ENCODE data around the gene MT1A. TPM values are rescaled to one million over a fixed set of nuclear protein-coding genes. Genes with fewer than 3 reads are reported as not detected.
"Not testable (repeated sequence)": the region's sequence is repeated elsewhere in the genome, so short reads cannot be mapped to it uniquely, and the experiment has no call there.

Gene MT1A
- total and polyA plus RNA-seq, 2 donors = 244 TPM; not detected in 1

DNA sequence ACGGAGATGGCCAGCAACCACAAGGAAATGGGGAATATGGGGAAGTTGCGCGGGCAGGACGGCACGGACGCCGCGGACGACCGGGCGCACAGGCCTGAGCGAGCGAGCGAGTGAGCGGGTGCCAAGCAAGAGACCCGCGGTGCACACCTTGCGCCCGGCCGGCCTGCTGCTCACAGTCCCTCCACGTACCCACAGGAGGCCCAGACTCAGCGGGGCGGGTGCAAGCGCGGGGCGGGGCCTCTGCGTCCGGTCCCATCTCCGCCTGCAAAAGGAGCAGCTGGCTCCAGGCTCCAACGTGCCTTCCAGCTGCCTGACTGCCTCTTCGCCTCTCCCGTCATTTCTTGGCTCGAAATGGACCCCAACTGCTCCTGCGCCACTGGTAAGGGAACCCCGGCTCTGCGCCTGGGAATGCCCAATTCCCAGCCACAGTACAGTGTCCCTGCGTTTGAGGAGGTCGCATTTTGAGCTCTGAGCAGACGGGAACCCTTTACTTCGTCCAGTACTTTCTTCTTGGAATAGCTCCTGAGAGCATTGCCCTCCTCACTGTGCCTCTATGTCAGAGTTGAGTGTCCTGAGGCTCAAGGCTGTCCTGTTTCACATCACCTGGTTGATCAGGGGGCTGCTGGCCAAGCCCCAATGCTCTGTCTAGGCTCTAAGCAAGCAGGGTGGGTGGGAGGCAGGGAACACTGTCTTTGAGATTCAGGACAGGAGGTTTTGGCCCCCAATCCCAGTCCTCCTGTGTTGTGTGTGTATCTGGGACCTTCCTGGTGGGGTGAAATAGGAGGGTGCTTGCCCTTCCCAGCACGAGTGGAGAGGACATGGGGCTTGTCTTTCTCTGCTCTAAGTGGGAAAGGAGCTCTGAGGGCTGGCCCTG, 21.0 kb upstream of the MT1A start:
- Histone ChIP-seq H3K36me3 (ENCODE audit: insufficient read depth) (no peaks in the 10 kb centered on the region), H3K27ac (ENCODE audit: low read depth) (peak overlapping the region; percentile 12), H3K4me1 (ENCODE audit: insufficient read depth) (no peaks in the 10 kb centered on the region), H3K4me3 (ENCODE audit: low read depth, low read length) (peak overlapping the region; percentile 22)
- 4% methylated on average over 41 of the region's 41 CpGs for WGBS
- no peak for DNase-seq (ENCODE audit: extremely low spot score)

DNA sequence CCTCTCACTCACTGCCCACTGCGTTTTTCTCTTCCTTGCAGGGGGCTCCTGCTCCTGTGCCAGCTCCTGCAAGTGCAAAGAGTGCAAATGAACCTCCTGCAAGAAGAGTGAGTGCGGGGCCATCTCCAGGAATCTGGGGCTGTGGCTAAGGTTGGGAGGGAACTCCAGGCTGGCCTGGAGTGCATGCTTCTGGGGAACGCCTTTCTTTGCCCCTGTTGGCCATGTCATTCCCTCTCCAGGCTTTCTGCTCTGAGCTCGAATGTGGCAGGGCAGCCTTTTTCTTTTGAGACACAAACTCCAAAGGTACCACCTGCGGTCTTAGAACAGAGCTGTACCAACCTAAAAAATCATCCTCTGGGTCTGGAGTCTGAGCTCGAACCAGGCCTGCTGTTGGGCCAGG, 20.3 kb upstream of the MT1A start:
- Histone ChIP-seq H3K4me3 (ENCODE audit: low read depth, low read length) (no peak overlapping the region), H3K27ac (ENCODE audit: low read depth) (no peak overlapping the region), H3K4me1 (ENCODE audit: insufficient read depth) (no peaks in the 10 kb centered on the region), H3K36me3 (ENCODE audit: insufficient read depth) (no peaks in the 10 kb centered on the region)
- DNase-seq (ENCODE audit: extremely low spot score) = no peak
- WGBS = 76% methylated on average over 6 of the region's 6 CpGs

DNA sequence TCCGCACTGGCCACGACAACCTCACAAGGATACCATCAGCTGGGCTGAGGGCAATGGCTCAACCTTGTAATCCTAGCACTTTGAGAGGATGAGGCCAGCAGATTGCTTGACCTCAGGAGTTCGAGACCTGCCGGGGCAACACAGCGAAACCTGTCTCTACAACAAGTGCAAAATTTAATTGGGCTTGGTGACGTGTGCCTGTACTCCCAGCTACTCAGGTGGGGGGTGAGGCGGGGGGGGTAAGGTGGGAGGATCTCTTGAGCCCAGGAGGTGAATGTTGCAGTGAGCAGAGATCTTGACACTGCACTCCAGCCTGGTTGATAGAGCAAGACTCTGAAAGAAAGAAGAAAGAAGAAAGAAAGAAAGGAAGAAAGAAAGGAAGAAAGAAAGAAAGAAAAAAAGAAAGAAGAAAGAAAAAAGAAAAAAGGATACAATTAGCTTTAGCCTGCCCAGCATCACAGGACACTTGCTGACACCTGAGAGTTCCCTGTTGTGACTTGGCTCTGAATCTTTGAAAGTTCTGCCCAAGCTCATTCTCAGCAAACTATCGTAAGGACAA, 18.0 kb upstream of the MT1A start:
- WGBS = 91% methylated on average over 8 of the region's 8 CpGs
- Histone ChIP-seq H3K27ac (ENCODE audit: low read depth) (no peak overlapping the region), H3K4me1 (ENCODE audit: insufficient read depth) (no peaks in the 10 kb centered on the region), H3K36me3 (ENCODE audit: insufficient read depth) (no peaks in the 10 kb centered on the region), H3K4me3 (ENCODE audit: low read depth, low read length) (no peak overlapping the region)
- no peak for DNase-seq (ENCODE audit: extremely low spot score)

DNA sequence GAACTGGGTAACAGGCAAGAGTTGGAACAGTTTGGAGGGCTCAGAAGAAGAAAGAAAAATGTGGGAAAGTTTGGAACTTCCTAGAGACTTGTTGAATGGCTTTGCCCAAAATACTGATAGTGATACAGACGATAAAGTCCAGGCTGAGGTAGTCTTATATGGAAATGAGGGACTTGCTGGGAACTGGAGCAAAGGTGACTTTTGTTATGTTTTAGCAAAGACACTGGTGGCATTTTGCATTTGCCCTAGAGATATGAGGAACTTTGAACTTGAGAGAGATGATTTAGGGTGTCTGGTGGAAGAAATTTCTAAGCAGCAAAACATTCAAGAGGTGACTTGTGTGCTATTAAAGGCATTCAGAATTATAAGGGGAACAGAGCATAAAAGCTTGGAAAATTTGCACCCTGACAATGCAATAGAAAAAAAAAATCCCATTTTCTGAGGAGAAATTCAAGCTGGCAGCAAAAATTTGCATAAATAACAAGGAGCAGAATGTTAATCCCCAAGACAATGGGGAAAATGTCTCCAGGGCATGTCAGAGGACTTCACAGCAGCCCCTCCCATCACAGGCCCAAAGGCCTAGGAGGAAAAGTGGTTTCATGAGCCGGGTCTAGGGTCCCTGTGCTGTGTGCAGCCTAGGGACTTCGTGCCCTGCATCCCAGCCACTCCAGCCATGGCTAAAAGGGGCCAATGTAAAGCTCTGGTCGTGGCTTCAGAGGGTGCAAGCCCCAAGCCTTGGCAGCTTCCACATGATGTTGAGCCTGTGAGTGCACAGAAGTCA, 16.6 kb upstream of the MT1A start:
- not testable (repeated sequence) for H3K36me3 ChIP-seq (ENCODE audit: insufficient read depth); H3K27ac ChIP-seq (ENCODE audit: low read depth); H3K4me1 ChIP-seq (ENCODE audit: insufficient read depth); H3K4me3 ChIP-seq (ENCODE audit: low read depth, low read length); DNase-seq (ENCODE audit: extremely low spot score)
- 72% methylated on average over 4 of the region's 4 CpGs for WGBS

- not testable (repeated sequence) for H3K36me3 ChIP-seq (ENCODE audit: insufficient read depth); H3K27ac ChIP-seq (ENCODE audit: low read depth); DNase-seq (ENCODE audit: extremely low spot score); H3K4me3 ChIP-seq (ENCODE audit: low read depth, low read length); H3K4me1 ChIP-seq (ENCODE audit: insufficient read depth)
- WGBS = 95% methylated on average over 5 of the region's 5 CpGs
Measured at GRCh38 chr16:56623184-56623583, 15.3 kb upstream of the MT1A start.

DNA sequence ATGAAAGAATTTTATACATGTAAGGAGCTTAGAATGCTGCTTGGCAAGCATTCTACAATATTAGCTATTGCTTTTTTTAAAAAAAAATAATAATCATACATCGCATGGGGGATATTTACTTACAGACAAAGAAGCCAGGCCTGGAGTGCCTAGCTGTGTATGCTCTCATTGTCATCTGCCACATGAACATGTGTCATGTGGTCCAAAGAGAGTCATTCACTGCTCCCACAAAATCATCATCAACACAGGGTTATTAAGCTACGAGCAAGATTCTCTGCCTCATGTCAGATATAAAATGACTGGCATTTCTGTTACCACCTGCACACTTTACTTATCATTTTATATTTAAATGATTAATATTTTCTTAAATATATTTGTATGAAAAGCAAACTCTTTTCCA, 14.8 kb upstream of the MT1A start:
- no peak overlapping the region for H3K27ac ChIP-seq (ENCODE audit: low read depth)
- no peak for DNase-seq (ENCODE audit: extremely low spot score)
- H3K4me3 ChIP-seq (ENCODE audit: low read depth, low read length) = no peak overlapping the region
- no peaks in the 10 kb centered on the region for H3K36me3 ChIP-seq (ENCODE audit: insufficient read depth)
- 97% methylated on average over 2 of the region's 2 CpGs for WGBS
- no peaks in the 10 kb centered on the region for H3K4me1 ChIP-seq (ENCODE audit: insufficient read depth)

- no peaks in the 10 kb centered on the region for H3K36me3 ChIP-seq (ENCODE audit: insufficient read depth)
- peak within 1 kb of the TSS; percentile 82 for H3K27ac ChIP-seq (ENCODE audit: low read depth)
- no peak for DNase-seq (ENCODE audit: extremely low spot score)
- peak within 1 kb of the TSS; percentile 46 for H3K4me3 ChIP-seq (ENCODE audit: low read depth, low read length)
- H3K4me1 ChIP-seq (ENCODE audit: insufficient read depth) = no peaks in the 10 kb centered on the region
- 3% methylated on average over 62 of the region's 62 CpGs for WGBS
Measured at GRCh38 chr16:56625140-56625942, 13.1 kb upstream of the MT1A start, which contains the start of gene MT1E. Gene MT1E (plus strand): TSS chr16:56625781. CDS start chr16:56625852, 71 bp downstream.

- DNase-seq (ENCODE audit: extremely low spot score) = no peak
- Histone ChIP-seq H3K27ac (ENCODE audit: low read depth) (peak overlapping the region; percentile 82), H3K4me1 (ENCODE audit: insufficient read depth) (no peaks in the 10 kb centered on the region), H3K4me3 (ENCODE audit: low read depth, low read length) (peak overlapping the region; percentile 46), H3K36me3 (ENCODE audit: insufficient read depth) (no peaks in the 10 kb centered on the region)
- 29% methylated on average over 16 of the region's 16 CpGs for WGBS
Measured at GRCh38 chr16:56625943-56626654, 12.4 kb upstream of the MT1A start.

- H3K27ac ChIP-seq (ENCODE audit: low read depth) = no peak overlapping the region
- no peaks in the 10 kb centered on the region for H3K4me1 ChIP-seq (ENCODE audit: insufficient read depth)
- WGBS = 61% methylated on average over 7 of the region's 7 CpGs
- H3K36me3 ChIP-seq (ENCODE audit: insufficient read depth) = no peaks in the 10 kb centered on the region
- no peak for DNase-seq (ENCODE audit: extremely low spot score)
- peak overlapping the region; percentile 46 for H3K4me3 ChIP-seq (ENCODE audit: low read depth, low read length)
Measured at GRCh38 chr16:56626685-56627084, 11.8 kb upstream of the MT1A start.

- no peak overlapping the region for H3K27ac ChIP-seq (ENCODE audit: low read depth)
- no peak overlapping the region for H3K4me3 ChIP-seq (ENCODE audit: low read depth, low read length)
- H3K36me3 ChIP-seq (ENCODE audit: insufficient read depth) = no peaks in the 10 kb centered on the region
- DNase-seq (ENCODE audit: extremely low spot score) = no peak
- WGBS = 71% methylated on average over 9 of the region's 9 CpGs
- no peaks in the 10 kb centered on the region for H3K4me1 ChIP-seq (ENCODE audit: insufficient read depth)
Measured at GRCh38 chr16:56628486-56629350, 9.7 kb upstream of the MT1A start.

DNA sequence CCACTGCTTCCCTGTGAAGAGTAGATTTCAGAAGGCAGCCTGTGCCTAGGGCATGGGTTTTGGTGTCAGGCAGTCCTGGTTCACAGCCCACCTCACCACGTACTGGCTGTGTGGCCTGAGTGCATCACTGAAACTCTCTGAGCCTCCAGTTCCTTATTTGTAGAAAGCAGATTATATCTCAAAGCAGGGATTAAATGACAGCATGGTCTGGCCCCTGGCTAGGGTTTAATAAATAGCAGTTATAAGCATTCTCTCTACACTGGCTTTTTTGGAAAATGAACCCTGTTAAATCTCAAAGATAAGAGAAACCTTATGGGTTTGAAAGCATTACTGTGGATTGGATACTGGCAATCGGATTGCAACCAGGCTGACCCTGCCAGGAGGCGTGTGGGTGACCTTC, 8.9 kb upstream of the MT1A start:
- Histone ChIP-seq H3K4me3 (ENCODE audit: low read depth, low read length) (no peak overlapping the region), H3K27ac (ENCODE audit: low read depth) (no peak overlapping the region), H3K36me3 (ENCODE audit: insufficient read depth) (no peaks in the 10 kb centered on the region), H3K4me1 (ENCODE audit: insufficient read depth) (no peaks in the 10 kb centered on the region)
- 71% methylated on average over 3 of the region's 3 CpGs for WGBS
- DNase-seq (ENCODE audit: extremely low spot score) = no peak

GRCh38 chr16:56630134-56630533, 8.3 kb upstream of the MT1A start:
- 81% methylated on average over 3 of the region's 3 CpGs for WGBS
- no peaks in the 10 kb centered on the region for H3K4me1 ChIP-seq (ENCODE audit: insufficient read depth)
- no peak overlapping the region for H3K4me3 ChIP-seq (ENCODE audit: low read depth, low read length)
- H3K27ac ChIP-seq (ENCODE audit: low read depth) = no peak overlapping the region
- no peak for DNase-seq (ENCODE audit: extremely low spot score)
- no peaks in the 10 kb centered on the region for H3K36me3 ChIP-seq (ENCODE audit: insufficient read depth)
